K562 (cell line): ENCODE data around the gene SLC5A5. TPM values are rescaled to one million over a fixed set of nuclear protein-coding genes. Genes with fewer than 3 reads are reported as not detected.

Experiments used
- GMEB1 ChIP-seq: fragments of 250-450 bp; sonication (Bioruptor Pico); IDR thresholded peaks from 2 replicates; pipeline ENCODE4 v1.4.0; 2020; ENCODE audit warnings: mild to moderate bottlenecking
- NEUROD1 ChIP-seq: fragments of 150-350 bp; IDR thresholded peaks from 2 replicates; pipeline ENCODE4 v1.6.1; 2014; ENCODE audit warnings: borderline replicate concordance, low read length, low read depth; ENCODE audit not compliant: partially characterized antibody
- PPARD ChIP-seq: fragments of 250-450 bp; sonication (Bioruptor Pico); IDR thresholded peaks from 2 replicates; pipeline ENCODE4 v1.8.0; 2022; ENCODE audit warnings: inconsistent platforms, mild to moderate bottlenecking, moderate library complexity
- SAFB ChIP-seq: fragments of 200-400 bp; formaldehyde crosslinking; IDR thresholded peaks from 2 replicates; pipeline ENCODE4 v1.6.1; 2017; ENCODE audit warnings: low read depth, low read length, borderline replicate concordance
- ZC3H4 ChIP-seq: sonication (generic); formaldehyde crosslinking; IDR thresholded peaks from 2 replicates; pipeline ENCODE4 v1.9.0; 2021; ENCODE audit warnings: missing genetic modification reagents, borderline replicate concordance
- ZNF764 ChIP-seq: fragments of 250-450 bp; sonication (Bioruptor Pico); IDR thresholded peaks from 2 replicates; pipeline ENCODE4 v1.4.0; 2020; ENCODE audit warnings: low read depth, mild to moderate bottlenecking, moderate library complexity
- polyA plus RNA-seq, 8 experiments: library from polyadenylated mRNA; depleted of rRNA in 4 of 8; stranded (reverse) in 5 of 8; unstranded in 3 of 8; fragments of >200 nt; fragmentation: Nextera tagmentation in 2 of 8; fragmentation: Illumina TruSeq in 1 of 8; extraction: Ambion mirVana in 2 of 8; extraction: Trizol in 1 of 8; gene quantifications; 2 replicates each; pipeline versions ENCODE4 v1.2.1 to v1.2.3, GENCODE V29; 2011 to 2014; ENCODE audit warnings: inconsistent platforms in 1 of 8, missing spikeins in 1 of 8
- total RNA-seq, 7 experiments: library from RNA; depleted of rRNA in 6 of 7; stranded (reverse); fragments of >200 nt in 6 of 7; fragmentation: Illumina TruSeq in 2 of 7; extraction: Trizol in 2 of 7; gene quantifications; 2 replicates each; pipeline versions ENCODE4 v1.2.1 to v1.2.3, GENCODE V29; 2011 to 2021; ENCODE audit warnings: low replicate concordance in 1 of 7
- TF ChIP-seq, protein P1 (sequence below): sonication (generic); IDR thresholded peaks from 2 replicates; pipeline ENCODE4 v1.6.1; 2016
- TF ChIP-seq, protein P2 (sequence below): fragments of 450-650 bp; formaldehyde crosslinking; IDR thresholded peaks from 2 replicates; pipeline ENCODE4 v1.4.0; 2022; ENCODE audit warnings: mild to moderate bottlenecking, moderate library complexity
- TF ChIP-seq, protein P3 (sequence below): fragments of 200-800 bp; sonication (Bioruptor generic); IDR thresholded peaks from 2 replicates; pipeline ENCODE4 v1.6.1; 2016; ENCODE audit warnings: missing genetic modification characterization, missing compliant biosample characterization
- TF ChIP-seq, protein P4 (sequence below): fragments of 250-450 bp; sonication (Bioruptor Pico); IDR thresholded peaks from 2 replicates; pipeline ENCODE4 v1.5.0; 2021; ENCODE audit warnings: mild to moderate bottlenecking, moderate library complexity
- TF ChIP-seq, protein P5 (sequence below), 2 experiments: fragments of 450-650 bp; IDR thresholded peaks; 2 replicates each; pipeline ENCODE4 v1.6.1; 2016

Gene SLC5A5
- total and polyA plus RNA-seq, 9 of the 15 experiments (the other 6 are each of a cell fraction or from before 2014, with no cell fraction given): 0.10 to 0.73 (median 0.23) TPM

DNA sequence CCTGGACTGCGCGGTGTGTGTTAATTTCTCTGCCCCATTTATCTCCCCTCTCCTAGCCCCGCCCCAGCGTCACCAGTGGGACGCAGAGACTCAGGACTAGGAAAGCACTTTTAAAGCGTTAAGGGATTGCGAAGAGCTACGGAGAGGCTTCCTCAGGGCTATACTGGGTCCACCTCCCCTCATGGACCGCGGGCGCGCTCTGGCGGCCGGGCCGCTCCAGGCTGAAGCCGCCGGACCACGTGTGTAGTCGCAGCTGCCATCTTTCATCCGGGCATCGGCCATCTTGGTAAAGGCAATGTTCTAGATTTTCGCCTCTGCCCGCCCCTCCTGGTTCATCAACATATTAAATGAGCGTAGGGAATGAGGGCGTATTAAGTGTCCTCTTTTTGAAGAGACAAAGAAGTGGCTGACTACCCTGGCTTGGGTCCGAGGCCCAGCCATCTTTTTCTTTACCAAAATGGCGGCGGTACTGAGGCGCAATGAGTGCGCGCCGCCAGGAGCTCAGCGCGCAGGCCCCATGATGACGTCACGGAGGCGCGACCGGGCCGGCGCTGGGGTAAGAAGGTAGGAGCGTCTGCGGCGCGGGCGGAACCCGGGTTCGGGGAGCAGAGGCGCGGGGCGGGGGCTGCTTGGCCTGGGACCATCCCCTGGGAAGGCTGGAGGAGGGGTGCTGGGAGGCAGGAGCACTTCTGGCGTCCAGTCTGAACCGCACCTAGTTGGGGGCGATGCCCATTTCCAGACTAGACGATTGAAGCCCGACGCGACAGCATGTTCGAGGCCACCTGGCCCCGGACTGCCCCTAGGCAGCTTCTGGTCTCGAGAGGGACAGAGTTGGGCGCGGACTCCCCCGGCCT lies 61.0 kb downstream of the SLC5A5 start, which contains the start of gene CCDC124 (continued):
- TF ChIP-seq GMEB1 (peak; percentile 75), PPARD (CRISPR knock-in tag) (no peak), ZC3H4 (CRISPR knock-in tag) (no peak), ZNF764 (CRISPR knock-in tag) (no peak), NEUROD1 (peak; percentile 41), SAFB (no peak)
- TF ChIP-seq, protein P1, sequence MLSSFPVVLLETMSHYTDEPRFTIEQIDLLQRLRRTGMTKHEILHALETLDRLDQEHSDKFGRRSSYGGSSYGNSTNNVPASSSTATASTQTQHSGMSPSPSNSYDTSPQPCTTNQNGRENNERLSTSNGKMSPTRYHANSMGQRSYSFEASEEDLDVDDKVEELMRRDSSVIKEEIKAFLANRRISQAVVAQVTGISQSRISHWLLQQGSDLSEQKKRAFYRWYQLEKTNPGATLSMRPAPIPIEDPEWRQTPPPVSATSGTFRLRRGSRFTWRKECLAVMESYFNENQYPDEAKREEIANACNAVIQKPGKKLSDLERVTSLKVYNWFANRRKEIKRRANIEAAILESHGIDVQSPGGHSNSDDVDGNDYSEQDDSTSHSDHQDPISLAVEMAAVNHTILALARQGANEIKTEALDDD: no peak
- TF ChIP-seq, protein P2, sequence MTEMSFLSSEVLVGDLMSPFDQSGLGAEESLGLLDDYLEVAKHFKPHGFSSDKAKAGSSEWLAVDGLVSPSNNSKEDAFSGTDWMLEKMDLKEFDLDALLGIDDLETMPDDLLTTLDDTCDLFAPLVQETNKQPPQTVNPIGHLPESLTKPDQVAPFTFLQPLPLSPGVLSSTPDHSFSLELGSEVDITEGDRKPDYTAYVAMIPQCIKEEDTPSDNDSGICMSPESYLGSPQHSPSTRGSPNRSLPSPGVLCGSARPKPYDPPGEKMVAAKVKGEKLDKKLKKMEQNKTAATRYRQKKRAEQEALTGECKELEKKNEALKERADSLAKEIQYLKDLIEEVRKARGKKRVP (CRISPR knock-in tag): peak; percentile 60; the same call in 1 of the 2 replicates
- TF ChIP-seq, protein P3, sequence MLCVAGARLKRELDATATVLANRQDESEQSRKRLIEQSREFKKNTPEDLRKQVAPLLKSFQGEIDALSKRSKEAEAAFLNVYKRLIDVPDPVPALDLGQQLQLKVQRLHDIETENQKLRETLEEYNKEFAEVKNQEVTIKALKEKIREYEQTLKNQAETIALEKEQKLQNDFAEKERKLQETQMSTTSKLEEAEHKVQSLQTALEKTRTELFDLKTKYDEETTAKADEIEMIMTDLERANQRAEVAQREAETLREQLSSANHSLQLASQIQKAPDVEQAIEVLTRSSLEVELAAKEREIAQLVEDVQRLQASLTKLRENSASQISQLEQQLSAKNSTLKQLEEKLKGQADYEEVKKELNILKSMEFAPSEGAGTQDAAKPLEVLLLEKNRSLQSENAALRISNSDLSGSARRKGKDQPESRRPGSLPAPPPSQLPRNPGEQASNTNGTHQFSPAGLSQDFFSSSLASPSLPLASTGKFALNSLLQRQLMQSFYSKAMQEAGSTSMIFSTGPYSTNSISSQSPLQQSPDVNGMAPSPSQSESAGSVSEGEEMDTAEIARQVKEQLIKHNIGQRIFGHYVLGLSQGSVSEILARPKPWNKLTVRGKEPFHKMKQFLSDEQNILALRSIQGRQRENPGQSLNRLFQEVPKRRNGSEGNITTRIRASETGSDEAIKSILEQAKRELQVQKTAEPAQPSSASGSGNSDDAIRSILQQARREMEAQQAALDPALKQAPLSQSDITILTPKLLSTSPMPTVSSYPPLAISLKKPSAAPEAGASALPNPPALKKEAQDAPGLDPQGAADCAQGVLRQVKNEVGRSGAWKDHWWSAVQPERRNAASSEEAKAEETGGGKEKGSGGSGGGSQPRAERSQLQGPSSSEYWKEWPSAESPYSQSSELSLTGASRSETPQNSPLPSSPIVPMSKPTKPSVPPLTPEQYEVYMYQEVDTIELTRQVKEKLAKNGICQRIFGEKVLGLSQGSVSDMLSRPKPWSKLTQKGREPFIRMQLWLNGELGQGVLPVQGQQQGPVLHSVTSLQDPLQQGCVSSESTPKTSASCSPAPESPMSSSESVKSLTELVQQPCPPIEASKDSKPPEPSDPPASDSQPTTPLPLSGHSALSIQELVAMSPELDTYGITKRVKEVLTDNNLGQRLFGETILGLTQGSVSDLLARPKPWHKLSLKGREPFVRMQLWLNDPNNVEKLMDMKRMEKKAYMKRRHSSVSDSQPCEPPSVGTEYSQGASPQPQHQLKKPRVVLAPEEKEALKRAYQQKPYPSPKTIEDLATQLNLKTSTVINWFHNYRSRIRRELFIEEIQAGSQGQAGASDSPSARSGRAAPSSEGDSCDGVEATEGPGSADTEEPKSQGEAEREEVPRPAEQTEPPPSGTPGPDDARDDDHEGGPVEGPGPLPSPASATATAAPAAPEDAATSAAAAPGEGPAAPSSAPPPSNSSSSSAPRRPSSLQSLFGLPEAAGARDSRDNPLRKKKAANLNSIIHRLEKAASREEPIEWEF (CRISPR knock-in tag): 0 out of 2 replicates have a peak, but pooled peaks have one; percentile 43
- TF ChIP-seq, protein P4, sequence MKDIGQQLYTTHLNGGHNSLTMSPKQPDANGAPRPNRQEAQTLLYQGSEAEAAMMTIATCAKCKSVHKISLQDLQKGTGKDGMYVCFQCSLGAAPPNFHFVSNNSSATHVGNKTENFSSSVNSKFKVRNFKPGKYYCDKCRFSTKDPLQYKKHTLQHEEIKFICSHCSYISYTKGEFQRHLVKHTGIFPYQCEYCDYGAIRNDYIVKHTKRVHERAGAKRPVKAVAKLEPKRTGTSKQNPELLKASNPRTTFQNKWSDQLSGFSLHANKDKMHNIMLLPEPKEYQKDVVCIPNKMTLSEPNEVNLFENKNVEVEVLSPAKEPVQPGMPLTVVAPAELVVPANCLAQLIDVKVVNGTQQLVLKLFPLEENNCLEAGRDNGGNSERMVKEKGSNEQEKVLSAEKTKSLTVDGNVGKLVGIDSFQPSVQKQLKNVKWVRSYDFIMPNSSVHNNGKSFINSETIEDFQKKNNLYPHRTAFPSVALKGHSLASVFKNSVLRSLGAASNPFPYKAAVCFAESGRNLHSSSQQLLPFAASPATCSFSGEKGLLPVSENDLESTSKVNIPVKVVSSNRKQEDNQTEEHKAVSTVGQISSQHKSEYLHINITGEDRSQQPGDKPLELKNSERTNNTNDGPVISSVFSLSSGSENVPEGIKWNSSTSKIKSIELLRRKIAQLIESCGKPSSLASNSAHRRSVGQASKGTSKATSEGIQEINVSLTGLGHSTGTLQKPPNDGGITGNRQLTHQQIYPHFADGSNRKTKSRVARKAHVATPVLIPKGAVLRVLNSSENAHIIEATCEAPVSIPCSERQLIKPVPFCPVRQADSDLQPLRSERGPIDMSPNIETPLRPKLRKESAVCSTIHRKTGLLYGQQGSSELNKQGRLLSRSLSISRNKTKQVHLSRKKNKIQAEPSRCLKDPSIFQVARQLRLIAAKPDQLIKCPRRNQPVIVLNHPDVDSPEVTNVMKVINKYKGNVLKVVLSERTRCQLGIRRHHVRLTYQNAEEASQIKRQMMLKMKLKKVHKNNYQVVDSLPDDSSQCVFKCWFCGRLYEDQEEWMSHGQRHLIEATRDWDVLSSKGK: no peak
- TF ChIP-seq, protein P5, sequence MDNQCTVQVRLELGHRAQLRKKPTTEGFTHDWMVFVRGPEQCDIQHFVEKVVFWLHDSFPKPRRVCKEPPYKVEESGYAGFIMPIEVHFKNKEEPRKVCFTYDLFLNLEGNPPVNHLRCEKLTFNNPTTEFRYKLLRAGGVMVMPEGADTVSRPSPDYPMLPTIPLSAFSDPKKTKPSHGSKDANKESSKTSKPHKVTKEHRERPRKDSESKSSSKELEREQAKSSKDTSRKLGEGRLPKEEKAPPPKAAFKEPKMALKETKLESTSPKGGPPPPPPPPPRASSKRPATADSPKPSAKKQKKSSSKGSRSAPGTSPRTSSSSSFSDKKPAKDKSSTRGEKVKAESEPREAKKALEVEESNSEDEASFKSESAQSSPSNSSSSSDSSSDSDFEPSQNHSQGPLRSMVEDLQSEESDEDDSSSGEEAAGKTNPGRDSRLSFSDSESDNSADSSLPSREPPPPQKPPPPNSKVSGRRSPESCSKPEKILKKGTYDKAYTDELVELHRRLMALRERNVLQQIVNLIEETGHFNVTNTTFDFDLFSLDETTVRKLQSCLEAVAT (IDR thresholded peaks at IDR 0.05): 0 out of 4 replicates have a peak, but pooled peaks of 1 of the 2 experiments have one; percentile 25
